GF-D8 (cell line): Measurements from ENCODE around the gene ZCCHC14.
"Not testable (repeated sequence)": the region's sequence is repeated elsewhere in the genome, so short reads cannot be mapped to it uniquely, and the experiment has no call there.

Experiments
- DNase-seq: peaks from one replicate; lab custom pipeline; 2025; lab: John Stamatoyannopoulos, UW

ZCCHC14 gene

GRCh38 chr16:87382023-87382785, 110.6 kb downstream of the ZCCHC14 start:
- no peak for DNase-seq

GRCh38 chr16:87380881-87381280, 111.9 kb downstream of the ZCCHC14 start:
- no peak for DNase-seq

- DNase-seq = no peak
These were observed 112.4 kb downstream of the ZCCHC14 start for GRCh38 chr16:87380403-87380802.

- DNase-seq = not testable (repeated sequence)
These were observed 113.5 kb downstream of the ZCCHC14 start for GRCh38 chr16:87379312-87379752.

GRCh38 chr16:87376660-87377059, 116.2 kb downstream of the ZCCHC14 start:
- no peak for DNase-seq

GRCh38 chr16:87375426-87376135, 117.2 kb downstream of the ZCCHC14 start:
- DNase-seq = no peak

- no peak for DNase-seq
These were observed 118.5 kb downstream of the ZCCHC14 start for GRCh38 chr16:87374313-87374712.

- DNase-seq = no peak
These were observed 120.5 kb downstream of the ZCCHC14 start for GRCh38 chr16:87372305-87372704.

GRCh38 chr16:87371261-87371866, 121.5 kb downstream of the ZCCHC14 start:
- DNase-seq = no peak

GRCh38 chr16:87369796-87370719, 122.8 kb downstream of the ZCCHC14 start:
- DNase-seq = no peak

GRCh38 chr16:87369117-87369765, 123.6 kb downstream of the ZCCHC14 start:
- no peak for DNase-seq

GRCh38 chr16:87368029-87368770, 124.6 kb downstream of the ZCCHC14 start:
- DNase-seq = no peak

- no peak for DNase-seq
These were observed 125.3 kb downstream of the ZCCHC14 start for GRCh38 chr16:87367529-87367928.

- no peak for DNase-seq
These were observed 125.9 kb downstream of the ZCCHC14 start for GRCh38 chr16:87366930-87367329.

GRCh38 chr16:87366288-87366687, 126.5 kb downstream of the ZCCHC14 start:
- no peak for DNase-seq

- no peak for DNase-seq
These were observed 127.7 kb downstream of the ZCCHC14 start for GRCh38 chr16:87365021-87365713.

- no peak for DNase-seq
These were observed 128.9 kb downstream of the ZCCHC14 start for GRCh38 chr16:87363771-87364455.

GRCh38 chr16:87362828-87363559, 129.8 kb downstream of the ZCCHC14 start:
- not testable (repeated sequence) for DNase-seq
